Breast epithelium (tissue), 3 donors: ENCODE data around the gene PCDHGC3.

Experiments
- POLR2AphosphoS5 ChIP-seq, 3 donors: sonication (generic); formaldehyde crosslinking; IDR thresholded peaks; one replicate each; pipeline ENCODE4 v1.6.1; 2017; ENCODE audit warnings: antibody characterized with exemption in 3 of 3
- TF ChIP-seq, protein P1 (sequence below), 3 donors: fragments of 450-650 bp; IDR thresholded peaks; one replicate each; pipeline ENCODE4 v1.5.1; 2016 to 2017; ENCODE audit warnings: antibody characterized with exemption in 3 of 3, mild to moderate bottlenecking in 3 of 3, moderate library complexity in 3 of 3

DNA sequence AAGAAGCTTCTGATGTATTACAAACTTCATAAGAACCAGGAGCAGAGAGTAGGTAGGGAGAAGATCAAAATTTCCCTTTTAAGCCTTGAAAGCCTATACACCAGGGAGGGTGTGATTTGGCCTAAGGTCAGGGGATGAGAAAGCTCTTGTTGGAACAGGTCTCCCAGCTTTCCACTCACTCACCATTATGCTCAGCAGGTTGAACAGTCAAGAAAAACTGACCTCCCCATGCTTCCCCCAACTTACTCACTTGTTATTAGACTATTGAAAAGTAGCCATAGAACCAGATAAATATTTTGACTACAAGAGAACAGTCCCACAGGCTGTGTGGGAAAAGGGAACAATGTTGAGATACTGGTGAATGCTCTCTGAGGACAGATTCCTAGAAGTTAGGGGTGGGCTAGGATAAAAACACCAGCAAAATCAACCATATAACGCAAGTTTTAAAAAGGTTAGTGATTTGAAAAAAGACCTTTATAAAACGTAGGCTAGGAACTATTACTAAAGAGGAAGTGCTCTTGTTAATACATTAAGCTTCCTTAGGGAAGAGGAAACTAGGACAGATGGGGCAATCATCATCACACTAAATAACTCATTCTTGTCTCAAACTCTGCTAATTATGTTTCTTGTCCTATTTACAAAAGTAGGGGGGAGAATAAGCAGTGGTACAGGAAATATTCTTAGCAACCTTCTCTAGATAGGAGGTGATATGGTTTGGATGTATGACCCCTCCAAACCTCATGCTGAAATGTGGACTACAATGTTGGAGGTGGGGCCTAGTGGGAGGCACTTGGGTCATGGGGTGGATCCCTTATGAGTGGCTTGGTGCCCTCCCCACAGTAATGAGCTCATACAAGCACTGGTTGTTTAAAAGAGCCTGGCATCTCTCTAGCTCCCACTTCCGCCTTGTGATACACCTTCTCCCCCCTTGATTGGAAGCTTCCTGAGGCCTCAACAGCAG is 44.1 kb downstream of the PCDHGC3 start:
- TF ChIP-seq, protein P1, sequence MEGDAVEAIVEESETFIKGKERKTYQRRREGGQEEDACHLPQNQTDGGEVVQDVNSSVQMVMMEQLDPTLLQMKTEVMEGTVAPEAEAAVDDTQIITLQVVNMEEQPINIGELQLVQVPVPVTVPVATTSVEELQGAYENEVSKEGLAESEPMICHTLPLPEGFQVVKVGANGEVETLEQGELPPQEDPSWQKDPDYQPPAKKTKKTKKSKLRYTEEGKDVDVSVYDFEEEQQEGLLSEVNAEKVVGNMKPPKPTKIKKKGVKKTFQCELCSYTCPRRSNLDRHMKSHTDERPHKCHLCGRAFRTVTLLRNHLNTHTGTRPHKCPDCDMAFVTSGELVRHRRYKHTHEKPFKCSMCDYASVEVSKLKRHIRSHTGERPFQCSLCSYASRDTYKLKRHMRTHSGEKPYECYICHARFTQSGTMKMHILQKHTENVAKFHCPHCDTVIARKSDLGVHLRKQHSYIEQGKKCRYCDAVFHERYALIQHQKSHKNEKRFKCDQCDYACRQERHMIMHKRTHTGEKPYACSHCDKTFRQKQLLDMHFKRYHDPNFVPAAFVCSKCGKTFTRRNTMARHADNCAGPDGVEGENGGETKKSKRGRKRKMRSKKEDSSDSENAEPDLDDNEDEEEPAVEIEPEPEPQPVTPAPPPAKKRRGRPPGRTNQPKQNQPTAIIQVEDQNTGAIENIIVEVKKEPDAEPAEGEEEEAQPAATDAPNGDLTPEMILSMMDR (IDR thresholded peaks at IDR 0.05), result no peak
- no peak for TF ChIP-seq POLR2AphosphoS5 (IDR thresholded peaks at IDR 0.05)
